ENCODE data around the gene SCMH1.

Gene SCMH1

DNA sequence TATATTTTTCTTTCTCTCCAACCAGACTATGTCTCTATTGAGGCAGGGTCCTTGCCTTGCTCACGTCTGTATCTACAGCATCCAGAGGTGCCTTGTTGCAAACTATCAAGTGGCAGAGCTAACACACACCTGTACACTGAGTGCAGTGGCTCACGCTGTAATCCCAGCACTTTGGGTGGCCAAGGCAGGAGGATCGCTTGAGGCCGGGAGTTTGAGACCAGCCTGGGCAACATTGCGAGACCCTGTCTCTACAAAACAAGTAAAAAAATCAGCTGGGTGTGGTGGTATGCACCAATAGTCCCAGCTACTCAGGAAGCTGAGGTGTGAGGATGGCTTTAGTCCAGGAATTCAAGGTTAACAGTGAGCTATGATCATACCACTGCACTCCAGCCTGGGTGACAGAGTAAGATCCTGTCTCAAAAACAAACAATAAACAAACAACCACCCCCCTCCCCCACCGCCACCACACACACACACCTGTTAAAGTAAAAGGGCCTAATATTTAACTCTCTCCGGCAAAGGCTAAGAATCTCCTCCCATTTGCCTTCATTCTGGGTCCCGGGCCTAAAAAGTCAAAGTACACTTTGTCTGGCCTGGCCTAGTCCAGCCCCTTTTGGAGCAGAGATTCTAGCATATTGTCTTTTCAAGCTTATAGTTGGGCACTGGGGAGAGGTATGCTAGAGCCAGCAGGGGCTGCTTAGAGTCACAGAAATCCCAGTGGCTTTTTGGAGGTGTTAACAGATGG lies 211.1 kb downstream of the SCMH1 start:
- H3K36me3 ChIP-seq (replicated peaks) = peaks cover 10% of the 10 kb centered on the region
- no peak overlapping the region for H3K4me3 ChIP-seq (ENCODE audit: low read depth, low read length)
- in situ Hi-C loops (cut with HindIII; ENCODE audit: low pct_ligation_motif_present, low sequenced_read_pairs) = no loop called here
- no peaks in the 10 kb centered on the region for H3K27me3 ChIP-seq (replicated peaks)
- TF ChIP-seq, protein P1, sequence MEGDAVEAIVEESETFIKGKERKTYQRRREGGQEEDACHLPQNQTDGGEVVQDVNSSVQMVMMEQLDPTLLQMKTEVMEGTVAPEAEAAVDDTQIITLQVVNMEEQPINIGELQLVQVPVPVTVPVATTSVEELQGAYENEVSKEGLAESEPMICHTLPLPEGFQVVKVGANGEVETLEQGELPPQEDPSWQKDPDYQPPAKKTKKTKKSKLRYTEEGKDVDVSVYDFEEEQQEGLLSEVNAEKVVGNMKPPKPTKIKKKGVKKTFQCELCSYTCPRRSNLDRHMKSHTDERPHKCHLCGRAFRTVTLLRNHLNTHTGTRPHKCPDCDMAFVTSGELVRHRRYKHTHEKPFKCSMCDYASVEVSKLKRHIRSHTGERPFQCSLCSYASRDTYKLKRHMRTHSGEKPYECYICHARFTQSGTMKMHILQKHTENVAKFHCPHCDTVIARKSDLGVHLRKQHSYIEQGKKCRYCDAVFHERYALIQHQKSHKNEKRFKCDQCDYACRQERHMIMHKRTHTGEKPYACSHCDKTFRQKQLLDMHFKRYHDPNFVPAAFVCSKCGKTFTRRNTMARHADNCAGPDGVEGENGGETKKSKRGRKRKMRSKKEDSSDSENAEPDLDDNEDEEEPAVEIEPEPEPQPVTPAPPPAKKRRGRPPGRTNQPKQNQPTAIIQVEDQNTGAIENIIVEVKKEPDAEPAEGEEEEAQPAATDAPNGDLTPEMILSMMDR (IDR thresholded peaks at IDR 0.05; ENCODE audit: low read depth, low read length, missing control alignments) = no peak
- no peak overlapping the region for H3K27ac ChIP-seq
- no peak for DNase-seq

DNA sequence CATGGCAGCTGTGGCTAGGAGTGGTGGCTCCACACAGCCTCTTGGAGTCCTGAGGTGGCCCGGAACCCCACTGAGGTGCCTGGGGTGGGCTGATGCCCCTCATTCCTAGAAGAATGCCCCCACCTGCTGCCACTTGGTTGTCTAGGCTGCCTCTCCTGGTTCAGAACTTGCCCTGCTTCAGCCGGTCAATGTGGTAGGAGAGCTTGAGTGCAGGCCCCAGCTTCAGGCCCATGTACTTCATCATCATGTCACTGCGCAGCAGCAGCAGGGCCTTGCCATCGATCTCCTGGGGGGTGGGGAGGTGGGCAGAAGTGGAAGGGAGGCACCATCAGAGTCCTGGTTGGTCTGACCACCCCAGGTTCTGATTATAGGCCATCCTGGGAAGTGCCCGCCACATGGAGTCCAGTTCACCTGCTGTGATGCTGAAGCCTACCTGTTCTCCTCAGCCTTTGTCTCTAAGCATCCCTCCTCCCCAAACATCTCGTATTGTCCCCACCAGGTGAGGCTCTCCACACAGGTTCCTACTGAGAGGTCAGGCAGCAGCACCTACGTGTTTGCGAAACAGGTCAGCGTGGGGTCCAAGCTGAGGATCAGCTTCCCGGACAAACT lies 214.0 kb downstream of the SCMH1 start:
- TF ChIP-seq, protein P1 (IDR thresholded peaks at IDR 0.05; ENCODE audit: low read depth, low read length, missing control alignments) = no peak
- no peak for DNase-seq
- in situ Hi-C loops (cut with HindIII; ENCODE audit: low pct_ligation_motif_present, low sequenced_read_pairs) = no loop called here
- Histone ChIP-seq H3K4me3 (ENCODE audit: low read depth, low read length) (no peak overlapping the region), H3K27me3 (replicated peaks) (no peaks in the 10 kb centered on the region), H3K27ac (no peak overlapping the region), H3K36me3 (replicated peaks) (peaks cover 10% of the 10 kb centered on the region)

DNA sequence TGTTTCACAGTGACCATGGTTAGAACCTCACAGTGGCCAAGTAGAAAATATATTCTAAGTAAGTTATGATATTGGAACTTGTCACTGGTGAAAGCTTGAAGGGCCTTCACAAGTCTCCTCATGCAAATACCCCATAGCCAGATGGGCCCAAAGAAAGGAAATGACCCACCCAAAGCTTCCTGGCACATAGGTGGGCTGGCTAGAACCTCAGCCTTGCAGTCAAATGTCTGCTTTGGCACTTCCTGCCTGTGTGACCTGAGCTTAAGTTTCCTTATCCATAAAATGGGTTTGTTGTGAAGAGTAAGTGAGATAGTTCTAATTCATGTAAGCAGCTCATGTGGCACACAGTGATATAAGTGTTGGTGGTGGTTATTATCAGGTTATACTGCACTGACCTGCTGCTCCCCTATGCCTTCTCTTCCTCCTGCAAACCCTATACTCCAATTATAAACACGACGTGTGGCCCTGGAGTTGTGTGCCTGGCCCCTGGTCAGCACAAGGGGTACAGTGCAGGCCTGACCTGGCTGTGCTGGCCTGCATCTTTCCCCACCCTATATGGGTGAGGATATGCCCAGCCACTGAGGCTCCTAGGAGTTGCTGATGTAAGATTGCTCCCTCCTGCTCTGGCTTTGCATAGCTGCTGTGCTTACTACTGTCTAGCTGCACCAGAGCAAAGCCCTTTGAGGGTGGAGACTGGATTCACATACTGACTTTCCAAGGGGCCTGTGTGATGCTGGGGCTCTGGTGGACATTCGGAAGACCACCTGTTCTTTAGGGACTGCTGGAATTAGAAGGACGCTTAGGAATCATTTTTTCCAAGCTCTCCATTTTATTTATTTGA lies 215.9 kb downstream of the SCMH1 start:
- TF ChIP-seq, protein P1 (IDR thresholded peaks at IDR 0.05; ENCODE audit: low read depth, low read length, missing control alignments) = no peak
- H3K36me3 ChIP-seq (replicated peaks) = peaks cover 16% of the 10 kb centered on the region
- in situ Hi-C loops (cut with HindIII; ENCODE audit: low pct_ligation_motif_present, low sequenced_read_pairs) = no loop called here
- no peaks in the 10 kb centered on the region for H3K27me3 ChIP-seq (replicated peaks)
- H3K4me3 ChIP-seq (ENCODE audit: low read depth, low read length) = no peak overlapping the region
- no peak for DNase-seq
- H3K27ac ChIP-seq = no peak overlapping the region

DNA sequence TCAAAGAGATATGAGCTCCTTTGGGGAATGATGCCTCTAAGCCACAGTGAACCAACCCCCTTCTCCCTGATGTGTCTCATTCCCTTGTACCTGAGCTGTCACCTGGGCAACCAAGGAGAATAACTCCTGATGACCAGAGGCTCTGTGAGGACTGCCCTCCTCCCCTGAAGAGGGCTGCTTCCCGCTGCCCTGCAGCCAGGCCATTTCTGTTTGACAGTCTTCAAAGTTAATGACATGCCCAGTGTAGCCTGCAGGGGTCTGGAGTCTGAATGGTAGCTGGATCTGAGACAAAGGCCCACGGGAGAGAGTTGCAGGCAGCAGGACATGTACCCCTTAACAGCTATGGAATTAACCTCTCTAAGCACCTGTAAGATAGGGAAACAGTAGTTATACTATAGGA lies 217.2 kb downstream of the SCMH1 start:
- Histone ChIP-seq H3K36me3 (replicated peaks) (peaks cover 19% of the 10 kb centered on the region), H3K27me3 (replicated peaks) (no peaks in the 10 kb centered on the region), H3K27ac (no peak overlapping the region), H3K4me3 (ENCODE audit: low read depth, low read length) (no peak overlapping the region)
- TF ChIP-seq, protein P1 (IDR thresholded peaks at IDR 0.05; ENCODE audit: low read depth, low read length, missing control alignments) = peak; percentile 16
- in situ Hi-C loops (cut with HindIII; ENCODE audit: low pct_ligation_motif_present, low sequenced_read_pairs) = no loop called here
- DNase-seq = no peak

DNA sequence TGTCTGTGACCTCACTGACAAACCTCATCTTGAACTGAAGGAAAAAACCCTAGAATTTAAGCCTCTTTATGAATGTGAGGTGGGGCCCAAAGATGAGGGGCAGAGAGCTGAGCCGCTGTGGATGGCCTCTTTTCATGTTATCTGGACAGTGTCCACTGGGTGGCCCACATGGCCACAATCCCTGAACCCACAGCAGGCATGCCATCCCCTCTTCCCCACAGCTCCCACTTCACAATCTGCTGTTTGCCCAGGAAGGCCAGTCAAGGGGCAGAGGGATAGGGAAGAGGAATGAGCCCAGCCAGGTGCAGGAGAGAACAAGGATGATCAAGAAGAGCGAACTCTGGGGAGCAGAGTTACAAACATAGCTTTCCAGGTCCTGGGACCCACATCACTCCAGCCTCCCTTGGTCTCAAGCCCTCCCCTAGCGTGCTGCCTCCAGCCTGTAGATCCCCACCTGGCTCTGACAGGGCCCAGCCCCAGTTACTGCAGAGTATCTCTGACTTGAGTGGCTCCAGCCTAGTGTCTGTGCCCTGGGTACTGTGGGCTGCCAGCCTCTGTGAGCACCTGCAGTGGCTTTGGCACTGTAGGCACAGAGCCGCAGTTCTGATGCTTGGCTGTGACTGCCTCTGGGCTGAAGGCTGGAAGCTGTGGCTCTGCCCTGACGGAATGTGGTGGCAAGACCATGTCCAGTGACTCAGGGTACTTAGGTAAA lies 218.7 kb downstream of the SCMH1 start:
- no peak overlapping the region for H3K4me3 ChIP-seq (ENCODE audit: low read depth, low read length)
- no peak overlapping the region for H3K27ac ChIP-seq
- in situ Hi-C loops (cut with HindIII; ENCODE audit: low pct_ligation_motif_present, low sequenced_read_pairs) = no loop called here
- H3K36me3 ChIP-seq (replicated peaks) = peaks cover 30% of the 10 kb centered on the region
- DNase-seq = no peak
- no peaks in the 10 kb centered on the region for H3K27me3 ChIP-seq (replicated peaks)
- TF ChIP-seq, protein P1 (IDR thresholded peaks at IDR 0.05; ENCODE audit: low read depth, low read length, missing control alignments) = peak; percentile 66
